Left ventricle myocardium inferior (tissue), 1 donor: ENCODE data around the gene HHLA2. TPM values are rescaled to one million over a fixed set of nuclear protein-coding genes. Genes with fewer than 3 reads are reported as not detected.

Experiments
- DNase-seq: peaks from one replicate; pipeline ENCODE4 v3.0.0-alpha.2; 2020
- H3K27ac ChIP-seq: fragments of 200-600 bp; replicated peaks from 2 replicates; pipeline ENCODE4 v1.8.0; 2021
- H3K27me3 ChIP-seq: fragments of 200-600 bp; 2 replicates; pipeline ENCODE4 v1.8.0; 2021; ENCODE audit warnings: low read depth
- H3K36me3 ChIP-seq: fragments of 200-600 bp; 2 replicates; pipeline ENCODE4 v1.8.0; 2021
- H3K4me1 ChIP-seq: fragments of 200-600 bp; 2 replicates; pipeline ENCODE4 v1.8.0; 2021
- H3K4me3 ChIP-seq: fragments of 200-600 bp; 2 replicates; pipeline ENCODE4 v1.8.0; 2021; ENCODE audit warnings: mild to moderate bottlenecking, moderate library complexity
- H3K9me3 ChIP-seq: fragments of 200-600 bp; replicated peaks from 2 replicates; pipeline ENCODE4 v1.8.0; 2021
- CTCF ChIP-seq: fragments of 200-600 bp; IDR thresholded peaks from 2 replicates; pipeline ENCODE4 v1.8.0; 2021; ENCODE audit warnings: antibody characterized with exemption, mild to moderate bottlenecking, borderline replicate concordance
- intact Hi-C: fragments of 100-400 bp; cut with micrococcal nuclease; formaldehyde crosslinking; loops from one replicate; pipeline ENCODE4 v1.11.0; 2022
- total RNA-seq: library from RNA; stranded (reverse); fragmentation: NEBNext Ultra II Directional; extraction: Animal tissue kit (Norgen Biotek cat#: 25700); gene quantifications from one replicate; pipeline ENCODE4 v1.2.1, GENCODE V29; 2021
- donor health status: DM: no; HTN: yes; CAD: no; lungs with severe emphysema.

The HHLA2 gene
- total RNA-seq, 1 donor from 2014 or later: not detected

GRCh38 chr3:108301695-108302404, 5.5 kb downstream of the HHLA2 start:
- Histone ChIP-seq H3K27ac (no peak overlapping the region), H3K9me3 (no peaks in the 10 kb centered on the region), H3K36me3 (no peaks in the 10 kb centered on the region), H3K27me3 (no peaks in the 10 kb centered on the region), H3K4me3 (no peak overlapping the region), H3K4me1 (peaks cover 9% of the 10 kb centered on the region)
- intact Hi-C loops: no loop called here
- DNase-seq: no peak
- TF ChIP-seq CTCF: no peak

- H3K4me3 ChIP-seq: no peak overlapping the region
- TF ChIP-seq CTCF: no peak
- H3K4me1 ChIP-seq: peaks cover 8% of the 10 kb centered on the region
- H3K9me3 ChIP-seq: no peaks in the 10 kb centered on the region
- H3K36me3 ChIP-seq: no peaks in the 10 kb centered on the region
- no peak overlapping the region for H3K27ac ChIP-seq
- H3K27me3 ChIP-seq: no peaks in the 10 kb centered on the region
- no peak for DNase-seq
- intact Hi-C loops: no loop called here
Observed at GRCh38 chr3:108302570-108302969, 6.2 kb downstream of the HHLA2 start.

GRCh38 chr3:108305484-108306172, 9.3 kb downstream of the HHLA2 start:
- DNase-seq: no peak
- TF ChIP-seq CTCF: no peak
- Histone ChIP-seq H3K27ac (no peak overlapping the region), H3K4me1 (no peaks in the 10 kb centered on the region), H3K4me3 (no peak overlapping the region), H3K36me3 (no peaks in the 10 kb centered on the region), H3K9me3 (peaks cover 12% of the 10 kb centered on the region), H3K27me3 (no peaks in the 10 kb centered on the region)
- intact Hi-C loops: no loop called here

GRCh38 chr3:108311797-108312196, 15.4 kb downstream of the HHLA2 start:
- no peak for DNase-seq
- Histone ChIP-seq H3K27ac (no peak overlapping the region), H3K4me1 (no peaks in the 10 kb centered on the region), H3K27me3 (no peaks in the 10 kb centered on the region), H3K36me3 (no peaks in the 10 kb centered on the region), H3K9me3 (peaks cover 12% of the 10 kb centered on the region), H3K4me3 (no peak overlapping the region)
- no peak for TF ChIP-seq CTCF
- intact Hi-C loops: no loop called here

GRCh38 chr3:108312656-108313055, 16.3 kb downstream of the HHLA2 start:
- H3K4me1 ChIP-seq: no peaks in the 10 kb centered on the region
- no peaks in the 10 kb centered on the region for H3K36me3 ChIP-seq
- intact Hi-C loops: no loop called here
- H3K9me3 ChIP-seq: peaks cover 12% of the 10 kb centered on the region
- H3K27ac ChIP-seq: no peak overlapping the region
- H3K4me3 ChIP-seq: no peak overlapping the region
- DNase-seq: no peak
- H3K27me3 ChIP-seq: no peaks in the 10 kb centered on the region
- no peak for TF ChIP-seq CTCF
